Effector memory CD8-positive, alpha-beta T cell (primary cell): Measurements from ENCODE around the gene FUBP3.
A peak's percentile ranks its signal among the peaks of the same experiment; 100 is the strongest.

ENCODE experiments used
- ATAC-seq: fragments of 150-1000 bp; cut with Tn5 transposase; replicated peaks from 2 replicates; pipeline ENCODE4 v1.10.0; 2021; ENCODE audit warnings: mild to moderate bottlenecking, moderate library complexity
- DNase-seq, 3 experiments: peaks; one replicate each; pipeline ENCODE4 v3.0.0; 2021
- H3K27ac Mint-ChIP-seq, 2 donors: one replicate each; pipeline ENCODE4 v1.8.0; 2022; ENCODE audit warnings: mild to moderate bottlenecking in 2 of 2, mixed read lengths in 2 of 2, moderate library complexity in 2 of 2
- H3K27me3 Mint-ChIP-seq, 2 donors: one replicate each; pipeline ENCODE4 v1.8.0; 2022; ENCODE audit warnings: mixed read lengths in 2 of 2
- H3K36me3 Mint-ChIP-seq: one replicate; pipeline ENCODE4 v1.8.0; 2022; ENCODE audit warnings: mild to moderate bottlenecking, moderate library complexity, mixed read lengths; ENCODE audit not compliant: insufficient read depth
- H3K4me1 Mint-ChIP-seq, 2 donors: one replicate each; pipeline ENCODE4 v1.8.0; 2022; ENCODE audit warnings: low read depth in 2 of 2, mixed read lengths in 2 of 2
- H3K4me3 Mint-ChIP-seq, 2 donors: one replicate each; pipeline ENCODE4 v1.8.0; 2022; ENCODE audit warnings: mild to moderate bottlenecking in 2 of 2, mixed read lengths in 2 of 2, moderate library complexity in 2 of 2
- H3K9me3 Mint-ChIP-seq, 2 donors: one replicate each; pipeline ENCODE4 v1.8.0; 2022; ENCODE audit warnings: mixed read lengths in 2 of 2

Gene FUBP3

GRCh38 chr9:130667120-130667435 lies 87.7 kb downstream of the FUBP3 start:
- peaks cover 21% of the 10 kb centered on the region in 2 donors for H3K4me1 Mint-ChIP-seq
- ATAC-seq (no peak), DNase-seq (no peak)
- no peak overlapping the region for H3K4me3 Mint-ChIP-seq
- no peak overlapping the region for H3K27ac Mint-ChIP-seq
- H3K36me3 Mint-ChIP-seq = peaks cover 3% of the 10 kb centered on the region
- H3K9me3 Mint-ChIP-seq = no peaks in the 10 kb centered on the region
- H3K27me3 Mint-ChIP-seq = peaks cover 46 to 68% of the 10 kb centered on the region in 2 donors

DNA sequence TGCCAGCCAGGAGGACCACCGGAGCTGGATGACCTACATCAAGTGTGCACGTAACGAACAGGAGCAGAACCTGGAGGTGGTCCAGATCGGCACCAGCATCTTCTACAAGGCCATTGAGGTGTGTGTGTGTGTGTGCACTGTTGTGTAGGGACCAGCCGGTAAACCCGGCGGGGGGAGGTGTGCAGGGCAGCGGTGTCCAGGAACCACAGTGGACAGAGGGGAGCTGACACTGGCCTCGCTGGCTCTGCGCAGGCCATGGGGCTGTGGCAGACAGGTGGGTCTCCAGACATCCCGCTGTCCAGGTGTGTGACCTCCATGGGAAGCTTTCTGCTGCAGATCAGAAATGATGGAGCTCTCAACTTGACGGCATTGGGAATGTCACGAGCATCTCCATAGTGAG lies 88.8 kb downstream of the FUBP3 start:
- ATAC-seq (no peak), DNase-seq (no peak)
- Mint-ChIP-seq H3K36me3 (peaks cover 3% of the 10 kb centered on the region), H3K27ac (no peak overlapping the region), H3K27me3 (peaks cover 35 to 57% of the 10 kb centered on the region in 2 donors), H3K4me3 (no peak overlapping the region), H3K4me1 (peaks cover 13% of the 10 kb centered on the region in 2 donors), H3K9me3 (no peaks in the 10 kb centered on the region)

GRCh38 chr9:130668659-130669058 lies 89.3 kb downstream of the FUBP3 start:
- Mint-ChIP-seq H3K36me3 (peaks cover 3% of the 10 kb centered on the region), H3K9me3 (no peaks in the 10 kb centered on the region), H3K27ac (no peak overlapping the region), H3K27me3 (peaks cover 34 to 53% of the 10 kb centered on the region in 2 donors), H3K4me1 (peaks cover 12 to 13% of the 10 kb centered on the region in 2 donors), H3K4me3 (no peak overlapping the region)
- DNase-seq (no peak), ATAC-seq (no peak)

DNA sequence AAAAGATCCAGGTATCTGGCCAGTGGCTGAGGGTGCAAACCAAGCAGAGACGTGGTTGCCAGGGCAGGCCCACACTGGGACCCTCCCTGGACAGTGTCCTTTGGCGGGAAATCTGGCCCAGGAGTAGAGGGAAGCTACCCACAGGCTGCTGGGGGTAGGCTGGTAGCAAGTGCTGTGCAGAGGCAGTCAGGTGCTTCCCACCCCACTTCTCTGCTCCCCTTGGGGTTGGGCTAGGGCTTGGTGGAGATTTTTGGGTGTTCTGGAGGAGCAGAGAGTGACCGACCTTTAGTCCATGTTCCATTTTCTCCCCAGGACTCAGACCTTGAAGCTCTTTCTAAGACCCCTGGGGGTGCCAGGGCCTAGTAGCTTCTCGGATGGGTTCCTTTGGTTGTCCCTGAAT lies 90.6 kb downstream of the FUBP3 start:
- DNase-seq (no peak), ATAC-seq (no peak)
- no peak overlapping the region for H3K27ac Mint-ChIP-seq
- H3K4me3 Mint-ChIP-seq = no peak overlapping the region
- peaks cover 6 to 8% of the 10 kb centered on the region in 2 donors for H3K4me1 Mint-ChIP-seq
- H3K9me3 Mint-ChIP-seq = no peaks in the 10 kb centered on the region
- peaks cover 22 to 40% of the 10 kb centered on the region in 2 donors for H3K27me3 Mint-ChIP-seq
- H3K36me3 Mint-ChIP-seq = peaks cover 3% of the 10 kb centered on the region

DNA sequence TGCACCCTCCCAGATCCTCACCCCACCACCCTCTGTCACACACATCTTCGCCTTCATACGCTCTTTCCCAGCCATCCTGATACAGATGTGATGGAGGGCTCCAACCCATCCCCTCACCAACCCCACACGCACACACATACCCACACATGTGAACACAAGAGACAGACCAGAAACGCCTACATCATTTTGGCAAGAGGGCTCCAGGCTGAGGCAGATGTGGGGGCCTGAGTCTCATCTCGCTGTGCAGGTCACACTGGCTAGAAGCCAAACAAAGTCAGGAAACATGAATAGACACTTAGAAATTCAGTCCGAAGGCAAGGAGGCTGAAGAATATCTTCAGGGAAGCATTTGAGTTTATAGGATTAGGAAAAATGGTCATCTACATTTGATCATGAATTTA lies 91.3 kb downstream of the FUBP3 start:
- H3K4me3 Mint-ChIP-seq = no peak overlapping the region
- no peak for DNase-seq
- H3K27ac Mint-ChIP-seq = no peak overlapping the region
- ATAC-seq = no peak
- H3K36me3 Mint-ChIP-seq = peaks cover 3% of the 10 kb centered on the region
- H3K27me3 Mint-ChIP-seq = peaks cover 15 to 33% of the 10 kb centered on the region in 2 donors
- no peaks in the 10 kb centered on the region for H3K9me3 Mint-ChIP-seq
- H3K4me1 Mint-ChIP-seq = peaks cover under 1 to 1% of the 10 kb centered on the region in 2 donors

DNA sequence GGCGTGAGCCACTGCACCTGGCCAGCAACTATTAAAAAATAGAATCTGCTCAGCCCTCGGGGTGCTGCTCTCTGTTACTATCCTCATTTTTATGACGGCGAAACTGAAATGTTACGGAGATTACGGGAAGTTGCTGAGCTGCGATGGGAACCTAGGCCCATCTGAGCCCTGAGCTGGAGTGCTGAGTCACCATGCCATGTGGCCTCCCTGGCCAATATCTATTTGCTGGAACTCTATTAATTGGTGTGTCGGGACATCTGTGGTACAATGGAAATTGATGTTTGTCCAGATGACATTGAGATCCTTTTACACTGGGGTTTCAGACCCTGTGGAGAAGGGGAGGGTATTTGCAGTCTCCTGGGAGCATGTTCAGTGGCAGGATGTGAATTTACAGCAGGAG lies 93.1 kb downstream of the FUBP3 start:
- no peaks in the 10 kb centered on the region for H3K9me3 Mint-ChIP-seq
- peaks cover 10 to 21% of the 10 kb centered on the region in 2 donors for H3K27me3 Mint-ChIP-seq
- no peak for ATAC-seq
- H3K4me1 Mint-ChIP-seq = peaks cover 0 to 1% of the 10 kb centered on the region in 2 donors
- H3K36me3 Mint-ChIP-seq = peaks cover 7% of the 10 kb centered on the region
- no peak overlapping the region for H3K4me3 Mint-ChIP-seq
- DNase-seq = no peak
- H3K27ac Mint-ChIP-seq = no peak overlapping the region

DNA sequence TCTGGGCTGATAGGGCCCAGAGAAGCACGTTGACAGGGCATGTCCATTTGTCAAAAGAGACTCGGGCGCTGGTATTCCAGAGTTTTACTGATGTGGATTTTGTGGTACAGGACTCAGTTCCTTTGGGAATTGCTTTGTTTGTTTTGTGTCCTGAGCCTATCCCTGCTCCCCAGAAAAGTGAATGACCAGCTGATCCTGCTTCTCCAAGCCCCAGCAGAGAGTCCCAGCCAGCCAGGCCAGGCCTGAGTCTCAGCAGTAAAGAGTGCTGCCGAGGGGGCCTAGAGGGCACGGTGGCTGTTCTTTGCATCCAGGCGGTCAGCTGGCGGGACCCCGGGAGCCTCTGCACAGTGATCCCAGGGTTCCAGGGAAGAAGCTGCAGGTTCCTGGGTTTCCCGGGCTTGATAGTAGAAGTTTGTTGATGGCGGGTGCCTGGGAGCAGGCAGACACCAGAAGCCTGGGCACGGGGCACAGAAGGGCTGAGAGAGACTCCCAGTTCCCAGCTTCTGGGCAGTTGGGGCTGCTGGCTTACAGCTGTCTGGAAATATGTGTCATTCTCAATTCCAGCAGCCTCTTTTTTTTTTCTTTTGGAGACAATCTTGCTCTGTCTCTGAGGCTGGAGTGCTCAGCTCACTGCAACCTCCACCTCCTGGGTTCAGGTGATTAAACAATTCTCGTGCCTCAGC lies 93.7 kb downstream of the FUBP3 start:
- no peak overlapping the region for H3K27ac Mint-ChIP-seq
- no peak overlapping the region for H3K4me3 Mint-ChIP-seq
- ATAC-seq (no peak), DNase-seq (no peak)
- peaks cover 0 to 1% of the 10 kb centered on the region in 2 donors for H3K4me1 Mint-ChIP-seq
- peaks cover 7% of the 10 kb centered on the region for H3K36me3 Mint-ChIP-seq
- no peaks in the 10 kb centered on the region for H3K9me3 Mint-ChIP-seq
- H3K27me3 Mint-ChIP-seq = peaks cover 6 to 16% of the 10 kb centered on the region in 2 donors

- no peak overlapping the region for H3K4me3 Mint-ChIP-seq
- no peaks in the 10 kb centered on the region for H3K9me3 Mint-ChIP-seq
- no peak overlapping the region for H3K27ac Mint-ChIP-seq
- H3K4me1 Mint-ChIP-seq = no peaks in the 10 kb centered on the region
- H3K27me3 Mint-ChIP-seq = peaks cover 0 to 19% of the 10 kb centered on the region in 2 donors
- DNase-seq (no peak), ATAC-seq (no peak)
- H3K36me3 Mint-ChIP-seq = peaks cover 6% of the 10 kb centered on the region
Observed at GRCh38 chr9:130675396-130675795, 96.0 kb downstream of the FUBP3 start.

- H3K27ac Mint-ChIP-seq = no peak overlapping the region
- H3K9me3 Mint-ChIP-seq = no peaks in the 10 kb centered on the region
- peaks cover 0 to 19% of the 10 kb centered on the region in 2 donors for H3K27me3 Mint-ChIP-seq
- H3K4me1 Mint-ChIP-seq = peaks cover 0 to under 1% of the 10 kb centered on the region in 2 donors
- DNase-seq = no peak
- H3K36me3 Mint-ChIP-seq = peaks cover 6% of the 10 kb centered on the region
- no peak overlapping the region for H3K4me3 Mint-ChIP-seq
- no peak for ATAC-seq
Observed at GRCh38 chr9:130677252-130677651, 97.9 kb downstream of the FUBP3 start.

GRCh38 chr9:130680836-130681768 lies 101.7 kb downstream of the FUBP3 start:
- ATAC-seq = peak; percentile 66

GRCh38 chr9:130681769-130682420 lies 102.5 kb downstream of the FUBP3 start:
- DNase-seq = peak in 1 of 3 experiments; percentile 26
- Mint-ChIP-seq H3K9me3 (no peaks in the 10 kb centered on the region), H3K4me3 (peak overlapping the region; percentile 93 to 99), H3K27me3 (peaks cover 5 to 16% of the 10 kb centered on the region in 2 donors), H3K27ac (peak overlapping the region; percentile 55 to 77), H3K36me3 (peaks cover 6% of the 10 kb centered on the region), H3K4me1 (peaks cover 3 to 4% of the 10 kb centered on the region in 2 donors)
- peak; percentile 25 for ATAC-seq

More at GRCh38 chr9:130680836-130681768, 101.7 kb downstream of the FUBP3 start:
- peaks cover 5 to 19% of the 10 kb centered on the region in 2 donors for H3K27me3 Mint-ChIP-seq
- H3K4me1 Mint-ChIP-seq = peaks cover 3 to 4% of the 10 kb centered on the region in 2 donors
- no peak overlapping the region for H3K27ac Mint-ChIP-seq
- peak; percentile 34 to 40 (median 38) for DNase-seq
- no peaks in the 10 kb centered on the region for H3K9me3 Mint-ChIP-seq
- H3K36me3 Mint-ChIP-seq = peaks cover 6% of the 10 kb centered on the region
- H3K4me3 Mint-ChIP-seq = peak overlapping the region; percentile 93 to 99

- Mint-ChIP-seq H3K4me3 (peak overlapping the region; percentile 93 to 99), H3K27me3 (peaks cover 5 to 17% of the 10 kb centered on the region in 2 donors), H3K36me3 (peaks cover 2% of the 10 kb centered on the region), H3K4me1 (peaks cover 3 to 4% of the 10 kb centered on the region in 2 donors), H3K27ac (peak overlapping the region; percentile 55 to 77), H3K9me3 (no peaks in the 10 kb centered on the region)
- ATAC-seq (peak; percentile 33), DNase-seq (peak; percentile 41 to 45 (median 43))
Observed at GRCh38 chr9:130682421-130683121, 103.2 kb downstream of the FUBP3 start.

DNA sequence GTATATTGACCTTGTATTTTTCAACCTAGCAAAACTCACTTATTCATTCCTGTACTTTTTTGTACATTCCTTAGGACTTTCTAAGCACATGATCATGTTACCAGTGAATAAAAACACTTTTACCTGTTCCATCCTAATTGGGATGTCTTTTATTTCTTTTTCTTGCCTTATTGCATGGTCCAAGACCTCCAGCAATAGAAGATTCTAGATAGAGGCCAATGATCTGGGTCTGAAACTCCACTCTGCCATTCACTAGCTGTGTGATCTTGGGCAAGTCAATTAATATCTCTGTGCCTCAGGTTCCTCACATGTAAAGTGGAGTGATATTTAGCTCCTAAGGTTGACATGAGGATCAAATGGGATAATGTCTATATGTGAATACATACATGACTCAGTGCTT lies 105.7 kb downstream of the FUBP3 start:
- no peaks in the 10 kb centered on the region for H3K9me3 Mint-ChIP-seq
- no peaks in the 10 kb centered on the region for H3K36me3 Mint-ChIP-seq
- H3K4me3 Mint-ChIP-seq = no peak overlapping the region
- H3K27me3 Mint-ChIP-seq = peaks cover 5 to 12% of the 10 kb centered on the region in 2 donors
- no peak for DNase-seq
- no peak for ATAC-seq
- H3K27ac Mint-ChIP-seq = no peak overlapping the region
- H3K4me1 Mint-ChIP-seq = peaks cover 7 to 8% of the 10 kb centered on the region in 2 donors
